ENCODE measurements around the gene WDR17.

Gene WDR17

GRCh38 chr4:176065435-176066291 lies at the start of gene WDR17:
TSS of gene WDR17 (plus strand) at chr4:176065841. CDS start at chr4:176111581, 45,740 bp downstream.
- peak within 1 kb of the TSS; percentile 96 for H2AFZ ChIP-seq (ENCODE audit: low read depth, low read length)
- peak within 1 kb of the TSS; percentile 55 for H3K9ac ChIP-seq (ENCODE audit: low read length)
- H3K9me3 ChIP-seq (ENCODE audit: insufficient read depth, low read length): no peaks in the 10 kb centered on the region
- peak within 1 kb of the TSS; percentile 83 for H3K4me2 ChIP-seq (ENCODE audit: low read length)
- H3K27me3 ChIP-seq (ENCODE audit: low read depth, low read length): no peaks in the 10 kb centered on the region
- H4K20me1 ChIP-seq (ENCODE audit: insufficient read depth, low read length): no peaks in the 10 kb centered on the region
- peaks cover 8% of the 10 kb centered on the region for H3K4me1 ChIP-seq (ENCODE audit: low read length)
- H3K4me3 ChIP-seq (ENCODE audit: low read length): peak within 1 kb of the TSS; percentile 86
- TF ChIP-seq EZH2phosphoT487 (IDR thresholded peaks at IDR 0.05; ENCODE audit: low read depth): no peak
- TF ChIP-seq CTCF (IDR thresholded peaks at IDR 0.05; ENCODE audit: low read depth, low read length): no peak
- no peak within 1 kb of the TSS for H3K27ac ChIP-seq (ENCODE audit: low read length)
- no peaks in the 10 kb centered on the region for H3K36me3 ChIP-seq (replicated peaks; ENCODE audit: low read depth, low read length)
- H3K79me2 ChIP-seq (ENCODE audit: low read length): no peaks in the 10 kb centered on the region

GRCh38 chr4:176016601-176017000 lies 49.0 kb upstream of the WDR17 start:
- Histone ChIP-seq H3K27ac (ENCODE audit: low read length) (no peak overlapping the region), H2AFZ (ENCODE audit: low read depth, low read length) (no peak overlapping the region), H3K4me1 (ENCODE audit: low read length) (peaks cover 28% of the 10 kb centered on the region), H3K4me3 (ENCODE audit: low read length) (no peak overlapping the region), H3K27me3 (ENCODE audit: low read depth, low read length) (no peaks in the 10 kb centered on the region), H3K9me3 (ENCODE audit: insufficient read depth, low read length) (peaks cover 28% of the 10 kb centered on the region; the same call in 1 of the 2 replicates), H3K79me2 (ENCODE audit: low read length) (no peaks in the 10 kb centered on the region), H3K9ac (ENCODE audit: low read length) (no peak overlapping the region), H4K20me1 (ENCODE audit: insufficient read depth, low read length) (no peaks in the 10 kb centered on the region), H3K4me2 (ENCODE audit: low read length) (no peak overlapping the region), H3K36me3 (replicated peaks; ENCODE audit: low read depth, low read length) (peaks cover 12% of the 10 kb centered on the region)
- no peak for TF ChIP-seq EZH2phosphoT487 (IDR thresholded peaks at IDR 0.05; ENCODE audit: low read depth)
- no peak for TF ChIP-seq CTCF (IDR thresholded peaks at IDR 0.05; ENCODE audit: low read depth, low read length)

GRCh38 chr4:176020481-176021085 lies 45.1 kb upstream of the WDR17 start:
- Histone ChIP-seq H3K9me3 (ENCODE audit: insufficient read depth, low read length) (peaks cover 11% of the 10 kb centered on the region; the same call in 1 of the 2 replicates), H3K4me2 (ENCODE audit: low read length) (no peak overlapping the region), H3K4me3 (ENCODE audit: low read length) (no peak overlapping the region), H2AFZ (ENCODE audit: low read depth, low read length) (no peak overlapping the region), H3K27me3 (ENCODE audit: low read depth, low read length) (no peaks in the 10 kb centered on the region), H3K36me3 (replicated peaks; ENCODE audit: low read depth, low read length) (peaks cover 5% of the 10 kb centered on the region), H4K20me1 (ENCODE audit: insufficient read depth, low read length) (no peaks in the 10 kb centered on the region), H3K27ac (ENCODE audit: low read length) (no peak overlapping the region), H3K4me1 (ENCODE audit: low read length) (peaks cover 14% of the 10 kb centered on the region), H3K9ac (ENCODE audit: low read length) (no peak overlapping the region), H3K79me2 (ENCODE audit: low read length) (no peaks in the 10 kb centered on the region)
- TF ChIP-seq EZH2phosphoT487 (IDR thresholded peaks at IDR 0.05; ENCODE audit: low read depth) (no peak), CTCF (IDR thresholded peaks at IDR 0.05; ENCODE audit: low read depth, low read length) (no peak)

- no peak overlapping the region for H2AFZ ChIP-seq (ENCODE audit: low read depth, low read length)
- no peak overlapping the region for H3K4me2 ChIP-seq (ENCODE audit: low read length)
- H3K9ac ChIP-seq (ENCODE audit: low read length): no peak overlapping the region
- H3K9me3 ChIP-seq (ENCODE audit: insufficient read depth, low read length): no peaks in the 10 kb centered on the region
- H3K4me3 ChIP-seq (ENCODE audit: low read length): no peak overlapping the region
- no peaks in the 10 kb centered on the region for H3K4me1 ChIP-seq (ENCODE audit: low read length)
- H3K36me3 ChIP-seq (replicated peaks; ENCODE audit: low read depth, low read length): no peaks in the 10 kb centered on the region
- no peak overlapping the region for H3K27ac ChIP-seq (ENCODE audit: low read length)
- 0 out of 2 replicates have a peak, but pooled peaks cover 3% of the 10 kb centered on the region for H3K27me3 ChIP-seq (ENCODE audit: low read depth, low read length)
- TF ChIP-seq EZH2phosphoT487 (IDR thresholded peaks at IDR 0.05; ENCODE audit: low read depth) (no peak), CTCF (IDR thresholded peaks at IDR 0.05; ENCODE audit: low read depth, low read length) (no peak)
- no peaks in the 10 kb centered on the region for H3K79me2 ChIP-seq (ENCODE audit: low read length)
- no peaks in the 10 kb centered on the region for H4K20me1 ChIP-seq (ENCODE audit: insufficient read depth, low read length)
These were observed 35.2 kb upstream of the WDR17 start for GRCh38 chr4:176030391-176030790.
